Liver (tissue), 9 donors: ENCODE measurements around the gene GUCY1A1. TPM values are rescaled to one million over a fixed set of nuclear protein-coding genes. Genes with fewer than 3 reads are reported as not detected.

ENCODE experiments used
- DNase-seq: peaks from one replicate; pipeline ENCODE4 v3.0.0-alpha.2; 2017; ENCODE audit warnings: low spot score
- H3K27ac ChIP-seq, 2 donors: one replicate each; pipeline ENCODE4 v1.7.0; 2013; ENCODE audit warnings: inconsistent platforms in 2 of 2, low read length in 2 of 2, control low read depth in 1 of 2, low read depth in 1 of 2, mild to moderate bottlenecking in 1 of 2
- H3K27me3 ChIP-seq, 4 donors: one replicate each; pipeline versions ENCODE4 v1.6.1 to v1.7.0; 2013; ENCODE audit warnings: low read length in 3 of 4, inconsistent platforms in 1 of 4, mild to moderate bottlenecking in 1 of 4, moderate library complexity in 1 of 4; ENCODE audit not compliant: control insufficient read depth in 4 of 4, insufficient read depth in 4 of 4
- H3K36me3 ChIP-seq, 4 donors: one replicate each; pipeline versions ENCODE4 v1.6.1 to v1.7.0; 2013; ENCODE audit warnings: low read length in 3 of 4, mild to moderate bottlenecking in 3 of 4, low read depth in 1 of 4, moderate library complexity in 1 of 4; ENCODE audit not compliant: control insufficient read depth in 4 of 4, insufficient read depth in 3 of 4
- H3K4me1 ChIP-seq, 4 donors: one replicate each; pipeline versions ENCODE4 v1.6.1 to v1.7.0; 2013; ENCODE audit warnings: low read length in 3 of 4, mild to moderate bottlenecking in 3 of 4, moderate library complexity in 1 of 4; ENCODE audit not compliant: control insufficient read depth in 4 of 4, insufficient read depth in 4 of 4
- H3K4me3 ChIP-seq, 3 donors: one replicate each; pipeline versions ENCODE4 v1.6.1 to v1.7.0; 2013; ENCODE audit warnings: low read length in 3 of 3, control low read depth in 1 of 3, low read depth in 1 of 3, mild to moderate bottlenecking in 1 of 3
- H3K9ac ChIP-seq, 2 donors: one replicate each; pipeline ENCODE4 v1.7.0; 2013; ENCODE audit warnings: low read length in 2 of 2, mild to moderate bottlenecking in 2 of 2, moderate library complexity in 2 of 2, control low read depth in 1 of 2, low read depth in 1 of 2
- H3K9me3 ChIP-seq, 4 donors: one replicate each; pipeline versions ENCODE4 v1.6.1 to v1.7.0; 2013; ENCODE audit warnings: low read length in 3 of 4; ENCODE audit not compliant: control insufficient read depth in 4 of 4
- EGR1 ChIP-seq, 2 donors: IDR thresholded peaks; 2 replicates each; pipeline ENCODE4 v1.6.1; 2016 to 2018; ENCODE audit warnings: antibody characterized with exemption in 2 of 2, low read depth in 2 of 2
- FOXA1 ChIP-seq: IDR thresholded peaks from 2 replicates; pipeline ENCODE4 v1.6.1; 2016; ENCODE audit warnings: antibody characterized with exemption
- FOXA2 ChIP-seq: IDR thresholded peaks from 2 replicates; pipeline ENCODE4 v1.6.1; 2016; ENCODE audit warnings: antibody characterized with exemption
- GABPA ChIP-seq, 2 donors: IDR thresholded peaks in 1 of 2; conservative IDR thresholded peaks in 1 of 2; 2 replicates each; pipeline ENCODE4 v1.6.1; 2016; ENCODE audit warnings: antibody characterized with exemption in 2 of 2, mild to moderate bottlenecking in 1 of 2, moderate library complexity in 1 of 2
- HNF4G ChIP-seq: IDR thresholded peaks from 2 replicates; pipeline ENCODE4 v1.6.1; 2016; ENCODE audit warnings: antibody characterized with exemption
- NR2F2 ChIP-seq: IDR thresholded peaks from 2 replicates; pipeline ENCODE4 v1.6.1; 2016; ENCODE audit warnings: antibody characterized with exemption
- RAD21 ChIP-seq, 2 donors: IDR thresholded peaks; 2 replicates each; pipeline ENCODE4 v1.6.1; 2016; ENCODE audit warnings: antibody characterized with exemption in 2 of 2, mild to moderate bottlenecking in 2 of 2
- RXRA ChIP-seq, 2 donors: IDR thresholded peaks; 2 replicates each; pipeline ENCODE4 v1.6.1; 2017 to 2018; ENCODE audit warnings: antibody characterized with exemption in 2 of 2, mild to moderate bottlenecking in 1 of 2
- SP1 ChIP-seq: IDR thresholded peaks from 2 replicates; pipeline ENCODE4 v1.6.1; 2018; ENCODE audit warnings: antibody characterized with exemption, mild to moderate bottlenecking
- YY1 ChIP-seq: IDR thresholded peaks from 2 replicates; pipeline ENCODE4 v1.6.1; 2016; ENCODE audit warnings: antibody characterized with exemption, mild to moderate bottlenecking
- WGBS: extraction: QIAGEN DNeasy Blood & Tissue Kit; methylation state at CpG from one replicate; pipeline ENCODE4 v1.1.7; 2013; 5-methylcytosine and 5-hydroxymethylcytosine counted together
- polyA plus RNA-seq, 2 donors: library from polyadenylated mRNA; stranded (reverse) in 1 of 2; unstranded in 1 of 2; fragments of 200-250 nt in 1 of 2; fragments of >200 nt in 1 of 2; fragmentation: Nextera tagmentation in 1 of 2; extraction: Ambion mirVana in 1 of 2; gene quantifications; one replicate each; pipeline versions ENCODE4 v1.2.1 to v1.2.3, GENCODE V29; 2013 to 2015
- total RNA-seq, 2 donors: library from RNA; depleted of rRNA; stranded (reverse); fragments of >200 nt; gene quantifications; one replicate each; pipeline ENCODE4 v1.2.3, GENCODE V29; 2014
- TF ChIP-seq, protein P1 (sequence below): IDR thresholded peaks from 2 replicates; pipeline ENCODE4 v1.6.1; 2016; ENCODE audit warnings: antibody characterized with exemption
- TF ChIP-seq, protein P2 (sequence below): fragments of 150-350 bp; IDR thresholded peaks from 2 replicates; pipeline ENCODE4 v1.5.1; 2017; ENCODE audit warnings: improper control_type of control experiment, low read depth, low read length; ENCODE audit not compliant: missing input control
- TF ChIP-seq, protein P3 (sequence below): IDR thresholded peaks from 2 replicates; pipeline ENCODE4 v1.6.1; 2016; ENCODE audit warnings: antibody characterized with exemption
- TF ChIP-seq, protein P4 (sequence below): IDR thresholded peaks from 2 replicates; pipeline ENCODE4 v1.6.1; 2016; ENCODE audit warnings: antibody characterized with exemption, mild to moderate bottlenecking
- donor health status: healthy.
- donor health status: healthy.
- donor health status: healthy.
- donor health status: healthy.
- donor health status: healthy.

The GUCY1A1 gene
- total and polyA plus RNA-seq, 4 donors, result 2.8 to 13.5 (median 7.6) TPM

DNA sequence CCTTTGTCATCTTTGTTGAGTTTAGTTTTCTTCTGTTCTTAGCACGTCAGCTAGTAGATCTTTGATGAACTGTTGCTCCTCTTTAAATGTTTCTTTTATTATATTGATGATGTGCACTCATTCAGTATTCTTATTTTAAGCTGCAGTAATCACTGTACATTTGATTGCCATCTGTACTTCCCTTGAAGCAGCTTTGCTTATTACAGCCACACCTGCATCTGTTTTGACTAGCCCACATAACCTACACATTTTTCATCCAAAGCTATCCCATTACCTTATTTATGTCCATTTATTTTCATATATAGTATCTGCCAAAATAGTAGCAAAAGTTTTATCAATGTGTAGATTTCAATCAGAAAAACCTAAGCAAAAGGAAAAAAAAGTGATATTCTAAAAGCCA, 68.3 kb downstream of the GUCY1A1 start:
- WGBS, result 79% methylated on average over 1 of the region's 1 CpG
- Histone ChIP-seq H3K27ac (no peak overlapping the region), H3K36me3 (no peaks in the 10 kb centered on the region), H3K9me3 (no peaks in the 10 kb centered on the region), H3K4me3 (no peak overlapping the region), H3K4me1 (no peaks in the 10 kb centered on the region), H3K27me3 (no peaks in the 10 kb centered on the region), H3K9ac (no peak overlapping the region)
- TF ChIP-seq HNF4G, result no peak
- TF ChIP-seq EGR1 (IDR thresholded peaks at IDR 0.05; ENCODE audit: low read depth in 2 of 2), result no peak
- TF ChIP-seq RAD21 (IDR thresholded peaks at IDR 0.05), result no peak
- TF ChIP-seq, protein P1, sequence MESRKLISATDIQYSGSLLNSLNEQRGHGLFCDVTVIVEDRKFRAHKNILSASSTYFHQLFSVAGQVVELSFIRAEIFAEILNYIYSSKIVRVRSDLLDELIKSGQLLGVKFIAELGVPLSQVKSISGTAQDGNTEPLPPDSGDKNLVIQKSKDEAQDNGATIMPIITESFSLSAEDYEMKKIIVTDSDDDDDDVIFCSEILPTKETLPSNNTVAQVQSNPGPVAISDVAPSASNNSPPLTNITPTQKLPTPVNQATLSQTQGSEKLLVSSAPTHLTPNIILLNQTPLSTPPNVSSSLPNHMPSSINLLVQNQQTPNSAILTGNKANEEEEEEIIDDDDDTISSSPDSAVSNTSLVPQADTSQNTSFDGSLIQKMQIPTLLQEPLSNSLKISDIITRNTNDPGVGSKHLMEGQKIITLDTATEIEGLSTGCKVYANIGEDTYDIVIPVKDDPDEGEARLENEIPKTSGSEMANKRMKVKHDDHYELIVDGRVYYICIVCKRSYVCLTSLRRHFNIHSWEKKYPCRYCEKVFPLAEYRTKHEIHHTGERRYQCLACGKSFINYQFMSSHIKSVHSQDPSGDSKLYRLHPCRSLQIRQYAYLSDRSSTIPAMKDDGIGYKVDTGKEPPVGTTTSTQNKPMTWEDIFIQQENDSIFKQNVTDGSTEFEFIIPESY, result no peak
- no peak for TF ChIP-seq FOXA1
- TF ChIP-seq SP1, result no peak
- TF ChIP-seq NR2F2, result no peak
- no peak for TF ChIP-seq RXRA (IDR thresholded peaks at IDR 0.05)
- TF ChIP-seq, protein P2, sequence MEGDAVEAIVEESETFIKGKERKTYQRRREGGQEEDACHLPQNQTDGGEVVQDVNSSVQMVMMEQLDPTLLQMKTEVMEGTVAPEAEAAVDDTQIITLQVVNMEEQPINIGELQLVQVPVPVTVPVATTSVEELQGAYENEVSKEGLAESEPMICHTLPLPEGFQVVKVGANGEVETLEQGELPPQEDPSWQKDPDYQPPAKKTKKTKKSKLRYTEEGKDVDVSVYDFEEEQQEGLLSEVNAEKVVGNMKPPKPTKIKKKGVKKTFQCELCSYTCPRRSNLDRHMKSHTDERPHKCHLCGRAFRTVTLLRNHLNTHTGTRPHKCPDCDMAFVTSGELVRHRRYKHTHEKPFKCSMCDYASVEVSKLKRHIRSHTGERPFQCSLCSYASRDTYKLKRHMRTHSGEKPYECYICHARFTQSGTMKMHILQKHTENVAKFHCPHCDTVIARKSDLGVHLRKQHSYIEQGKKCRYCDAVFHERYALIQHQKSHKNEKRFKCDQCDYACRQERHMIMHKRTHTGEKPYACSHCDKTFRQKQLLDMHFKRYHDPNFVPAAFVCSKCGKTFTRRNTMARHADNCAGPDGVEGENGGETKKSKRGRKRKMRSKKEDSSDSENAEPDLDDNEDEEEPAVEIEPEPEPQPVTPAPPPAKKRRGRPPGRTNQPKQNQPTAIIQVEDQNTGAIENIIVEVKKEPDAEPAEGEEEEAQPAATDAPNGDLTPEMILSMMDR, result no peak
- no peak for TF ChIP-seq GABPA (IDR thresholded peaks at IDR 0.05 in 1 of 2, conservative IDR thresholded peaks at IDR 0.05 in 1 of 2)
- TF ChIP-seq, protein P3, sequence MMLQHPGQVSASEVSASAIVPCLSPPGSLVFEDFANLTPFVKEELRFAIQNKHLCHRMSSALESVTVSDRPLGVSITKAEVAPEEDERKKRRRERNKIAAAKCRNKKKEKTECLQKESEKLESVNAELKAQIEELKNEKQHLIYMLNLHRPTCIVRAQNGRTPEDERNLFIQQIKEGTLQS, result no peak
- TF ChIP-seq FOXA2, result no peak
- no peak for TF ChIP-seq YY1
- DNase-seq, result no peak

DNA sequence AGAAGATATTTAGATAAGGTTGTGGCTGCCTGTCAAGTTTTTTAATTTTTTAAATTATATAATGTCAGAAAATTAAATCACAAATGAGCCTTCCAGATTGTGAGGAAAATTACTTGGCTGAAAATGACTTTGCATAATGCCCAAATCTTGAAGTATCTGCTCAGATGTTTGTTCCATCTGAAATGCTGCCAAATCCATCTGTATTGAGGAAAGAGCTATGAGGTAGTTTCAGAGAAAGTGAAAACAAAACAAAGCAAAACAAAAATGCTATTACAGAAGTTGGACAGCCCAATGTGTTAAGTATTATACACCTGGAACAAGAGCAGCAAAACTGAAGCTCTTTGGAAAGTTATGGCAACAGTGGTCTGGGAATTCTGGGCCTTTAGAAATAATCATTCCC, 68.8 kb downstream of the GUCY1A1 start:
- Histone ChIP-seq H3K9me3 (no peaks in the 10 kb centered on the region), H3K27ac (no peak overlapping the region), H3K4me3 (no peak overlapping the region), H3K27me3 (no peaks in the 10 kb centered on the region), H3K4me1 (no peaks in the 10 kb centered on the region), H3K36me3 (no peaks in the 10 kb centered on the region), H3K9ac (no peak overlapping the region)
- no peak for TF ChIP-seq RXRA (IDR thresholded peaks at IDR 0.05)
- TF ChIP-seq, protein P4, sequence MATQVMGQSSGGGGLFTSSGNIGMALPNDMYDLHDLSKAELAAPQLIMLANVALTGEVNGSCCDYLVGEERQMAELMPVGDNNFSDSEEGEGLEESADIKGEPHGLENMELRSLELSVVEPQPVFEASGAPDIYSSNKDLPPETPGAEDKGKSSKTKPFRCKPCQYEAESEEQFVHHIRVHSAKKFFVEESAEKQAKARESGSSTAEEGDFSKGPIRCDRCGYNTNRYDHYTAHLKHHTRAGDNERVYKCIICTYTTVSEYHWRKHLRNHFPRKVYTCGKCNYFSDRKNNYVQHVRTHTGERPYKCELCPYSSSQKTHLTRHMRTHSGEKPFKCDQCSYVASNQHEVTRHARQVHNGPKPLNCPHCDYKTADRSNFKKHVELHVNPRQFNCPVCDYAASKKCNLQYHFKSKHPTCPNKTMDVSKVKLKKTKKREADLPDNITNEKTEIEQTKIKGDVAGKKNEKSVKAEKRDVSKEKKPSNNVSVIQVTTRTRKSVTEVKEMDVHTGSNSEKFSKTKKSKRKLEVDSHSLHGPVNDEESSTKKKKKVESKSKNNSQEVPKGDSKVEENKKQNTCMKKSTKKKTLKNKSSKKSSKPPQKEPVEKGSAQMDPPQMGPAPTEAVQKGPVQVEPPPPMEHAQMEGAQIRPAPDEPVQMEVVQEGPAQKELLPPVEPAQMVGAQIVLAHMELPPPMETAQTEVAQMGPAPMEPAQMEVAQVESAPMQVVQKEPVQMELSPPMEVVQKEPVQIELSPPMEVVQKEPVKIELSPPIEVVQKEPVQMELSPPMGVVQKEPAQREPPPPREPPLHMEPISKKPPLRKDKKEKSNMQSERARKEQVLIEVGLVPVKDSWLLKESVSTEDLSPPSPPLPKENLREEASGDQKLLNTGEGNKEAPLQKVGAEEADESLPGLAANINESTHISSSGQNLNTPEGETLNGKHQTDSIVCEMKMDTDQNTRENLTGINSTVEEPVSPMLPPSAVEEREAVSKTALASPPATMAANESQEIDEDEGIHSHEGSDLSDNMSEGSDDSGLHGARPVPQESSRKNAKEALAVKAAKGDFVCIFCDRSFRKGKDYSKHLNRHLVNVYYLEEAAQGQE, result no peak
- no peak for TF ChIP-seq YY1
- TF ChIP-seq, protein P3, result no peak
- no peak for DNase-seq
